ENCODE measurements around the gene PLEK.
"Not testable (repeated sequence)": the region's sequence is repeated elsewhere in the genome, so short reads cannot be mapped to it uniquely, and the experiment has no call there.

DNA sequence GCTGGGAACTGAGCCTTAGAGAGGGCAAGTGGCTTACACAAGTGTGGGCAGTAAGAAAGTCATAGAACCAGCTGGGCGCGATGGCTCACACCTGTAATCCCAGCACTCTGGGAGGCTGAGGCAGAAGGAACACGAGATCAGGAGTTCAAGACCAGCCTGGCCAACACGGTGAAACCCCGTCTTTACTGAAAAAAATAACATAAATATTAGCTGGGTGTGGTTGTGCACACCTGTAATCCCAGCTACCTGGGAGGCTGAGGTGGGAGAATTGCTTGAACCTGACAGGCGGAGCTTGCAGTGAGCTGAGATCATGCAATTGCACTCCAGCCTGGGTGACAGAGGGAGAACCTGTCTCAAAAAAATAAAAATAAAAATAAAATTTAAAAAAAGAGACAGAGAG lies 13.7 kb downstream of the PLEK start:
- TF ChIP-seq, protein P1, sequence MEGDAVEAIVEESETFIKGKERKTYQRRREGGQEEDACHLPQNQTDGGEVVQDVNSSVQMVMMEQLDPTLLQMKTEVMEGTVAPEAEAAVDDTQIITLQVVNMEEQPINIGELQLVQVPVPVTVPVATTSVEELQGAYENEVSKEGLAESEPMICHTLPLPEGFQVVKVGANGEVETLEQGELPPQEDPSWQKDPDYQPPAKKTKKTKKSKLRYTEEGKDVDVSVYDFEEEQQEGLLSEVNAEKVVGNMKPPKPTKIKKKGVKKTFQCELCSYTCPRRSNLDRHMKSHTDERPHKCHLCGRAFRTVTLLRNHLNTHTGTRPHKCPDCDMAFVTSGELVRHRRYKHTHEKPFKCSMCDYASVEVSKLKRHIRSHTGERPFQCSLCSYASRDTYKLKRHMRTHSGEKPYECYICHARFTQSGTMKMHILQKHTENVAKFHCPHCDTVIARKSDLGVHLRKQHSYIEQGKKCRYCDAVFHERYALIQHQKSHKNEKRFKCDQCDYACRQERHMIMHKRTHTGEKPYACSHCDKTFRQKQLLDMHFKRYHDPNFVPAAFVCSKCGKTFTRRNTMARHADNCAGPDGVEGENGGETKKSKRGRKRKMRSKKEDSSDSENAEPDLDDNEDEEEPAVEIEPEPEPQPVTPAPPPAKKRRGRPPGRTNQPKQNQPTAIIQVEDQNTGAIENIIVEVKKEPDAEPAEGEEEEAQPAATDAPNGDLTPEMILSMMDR (IDR thresholded peaks at IDR 0.05), result not testable (repeated sequence)
- not testable (repeated sequence) for TF ChIP-seq POLR2A (IDR thresholded peaks at IDR 0.05)
